ENCODE results near the gene HTR5A.

The HTR5A gene

GRCh38 chr7:155132431-155132830 is 62.3 kb downstream of the HTR5A start:
- FAIRE-seq (no peak), DNase-seq (ENCODE audit: extremely low spot score, insufficient read length, low read depth) (no peak)

GRCh38 chr7:155136619-155137243 is 66.6 kb downstream of the HTR5A start:
- FAIRE-seq, result no peak
- DNase-seq (ENCODE audit: extremely low spot score, insufficient read length, low read depth), result no peak

Measured in GM18507 (cell line).